ENCODE measurements around the gene CCDC88B. TPM values are rescaled to one million over a fixed set of nuclear protein-coding genes. Genes with fewer than 3 reads are reported as not detected.

The CCDC88B gene
- total and polyA plus RNA-seq, 2 experiments from 2014 or later = 6.8 to 12.1 TPM

DNA sequence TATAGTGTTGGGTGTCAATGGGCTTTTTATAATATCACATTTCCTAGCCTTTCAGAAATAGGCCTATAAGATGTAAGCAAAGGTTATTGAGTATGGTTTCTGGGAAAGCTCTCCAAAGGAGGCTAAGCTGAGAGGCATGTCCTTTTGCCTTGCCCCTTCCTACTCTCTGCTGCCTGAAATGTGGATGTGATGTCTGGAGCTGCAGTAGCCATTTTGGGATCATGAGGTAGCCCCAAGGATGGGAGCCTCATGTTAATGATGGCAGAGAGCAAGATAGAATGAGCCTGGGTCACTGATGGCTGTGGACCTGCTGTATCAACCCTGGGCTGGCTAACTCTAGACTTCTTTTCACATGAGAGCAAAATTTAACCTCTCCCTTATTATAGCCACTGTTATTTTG is 47.9 kb downstream of the CCDC88B start (continued):
- TF ChIP-seq, protein P1, sequence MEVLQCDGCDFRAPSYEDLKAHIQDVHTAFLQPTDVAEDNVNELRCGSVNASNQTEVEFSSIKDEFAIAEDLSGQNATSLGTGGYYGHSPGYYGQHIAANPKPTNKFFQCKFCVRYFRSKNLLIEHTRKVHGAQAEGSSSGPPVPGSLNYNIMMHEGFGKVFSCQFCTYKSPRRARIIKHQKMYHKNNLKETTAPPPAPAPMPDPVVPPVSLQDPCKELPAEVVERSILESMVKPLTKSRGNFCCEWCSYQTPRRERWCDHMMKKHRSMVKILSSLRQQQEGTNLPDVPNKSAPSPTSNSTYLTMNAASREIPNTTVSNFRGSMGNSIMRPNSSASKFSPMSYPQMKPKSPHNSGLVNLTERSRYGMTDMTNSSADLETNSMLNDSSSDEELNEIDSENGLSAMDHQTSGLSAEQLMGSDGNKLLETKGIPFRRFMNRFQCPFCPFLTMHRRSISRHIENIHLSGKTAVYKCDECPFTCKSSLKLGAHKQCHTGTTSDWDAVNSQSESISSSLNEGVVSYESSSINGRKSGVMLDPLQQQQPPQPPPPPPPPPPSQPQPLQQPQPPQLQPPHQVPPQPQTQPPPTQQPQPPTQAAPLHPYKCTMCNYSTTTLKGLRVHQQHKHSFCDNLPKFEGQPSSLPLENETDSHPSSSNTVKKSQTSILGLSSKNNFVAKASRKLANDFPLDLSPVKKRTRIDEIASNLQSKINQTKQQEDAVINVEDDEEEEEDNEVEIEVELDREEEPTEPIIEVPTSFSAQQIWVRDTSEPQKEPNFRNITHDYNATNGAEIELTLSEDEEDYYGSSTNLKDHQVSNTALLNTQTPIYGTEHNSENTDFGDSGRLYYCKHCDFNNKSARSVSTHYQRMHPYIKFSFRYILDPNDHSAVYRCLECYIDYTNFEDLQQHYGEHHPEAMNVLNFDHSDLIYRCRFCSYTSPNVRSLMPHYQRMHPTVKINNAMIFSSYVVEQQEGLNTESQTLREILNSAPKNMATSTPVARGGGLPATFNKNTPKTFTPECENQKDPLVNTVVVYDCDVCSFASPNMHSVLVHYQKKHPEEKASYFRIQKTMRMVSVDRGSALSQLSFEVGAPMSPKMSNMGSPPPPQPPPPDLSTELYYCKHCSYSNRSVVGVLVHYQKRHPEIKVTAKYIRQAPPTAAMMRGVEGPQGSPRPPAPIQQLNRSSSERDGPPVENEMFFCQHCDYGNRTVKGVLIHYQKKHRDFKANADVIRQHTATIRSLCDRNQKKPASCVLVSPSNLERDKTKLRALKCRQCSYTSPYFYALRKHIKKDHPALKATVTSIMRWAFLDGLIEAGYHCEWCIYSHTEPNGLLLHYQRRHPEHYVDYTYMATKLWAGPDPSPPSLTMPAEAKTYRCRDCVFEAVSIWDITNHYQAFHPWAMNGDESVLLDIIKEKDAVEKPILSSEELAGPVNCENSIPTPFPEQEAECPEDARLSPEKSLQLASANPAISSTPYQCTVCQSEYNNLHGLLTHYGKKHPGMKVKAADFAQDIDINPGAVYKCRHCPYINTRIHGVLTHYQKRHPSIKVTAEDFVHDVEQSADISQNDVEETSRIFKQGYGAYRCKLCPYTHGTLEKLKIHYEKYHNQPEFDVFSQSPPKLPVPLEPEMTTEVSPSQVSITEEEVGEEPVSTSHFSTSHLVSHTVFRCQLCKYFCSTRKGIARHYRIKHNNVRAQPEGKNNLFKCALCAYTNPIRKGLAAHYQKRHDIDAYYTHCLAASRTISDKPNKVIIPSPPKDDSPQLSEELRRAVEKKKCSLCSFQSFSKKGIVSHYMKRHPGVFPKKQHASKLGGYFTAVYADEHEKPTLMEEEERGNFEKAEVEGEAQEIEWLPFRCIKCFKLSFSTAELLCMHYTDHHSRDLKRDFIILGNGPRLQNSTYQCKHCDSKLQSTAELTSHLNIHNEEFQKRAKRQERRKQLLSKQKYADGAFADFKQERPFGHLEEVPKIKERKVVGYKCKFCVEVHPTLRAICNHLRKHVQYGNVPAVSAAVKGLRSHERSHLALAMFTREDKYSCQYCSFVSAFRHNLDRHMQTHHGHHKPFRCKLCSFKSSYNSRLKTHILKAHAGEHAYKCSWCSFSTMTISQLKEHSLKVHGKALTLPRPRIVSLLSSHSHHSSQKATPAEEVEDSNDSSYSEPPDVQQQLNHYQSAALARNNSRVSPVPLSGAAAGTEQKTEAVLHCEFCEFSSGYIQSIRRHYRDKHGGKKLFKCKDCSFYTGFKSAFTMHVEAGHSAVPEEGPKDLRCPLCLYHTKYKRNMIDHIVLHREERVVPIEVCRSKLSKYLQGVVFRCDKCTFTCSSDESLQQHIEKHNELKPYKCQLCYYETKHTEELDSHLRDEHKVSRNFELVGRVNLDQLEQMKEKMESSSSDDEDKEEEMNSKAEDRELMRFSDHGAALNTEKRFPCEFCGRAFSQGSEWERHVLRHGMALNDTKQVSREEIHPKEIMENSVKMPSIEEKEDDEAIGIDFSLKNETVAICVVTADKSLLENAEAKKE (CRISPR knock-in tag; IDR thresholded peaks at IDR 0.05) = no peak
- TF ChIP-seq JUNB (IDR thresholded peaks at IDR 0.05; ENCODE audit: unreplicated experiment) (no peak), ZNF114 (CRISPR knock-in tag; IDR thresholded peaks at IDR 0.05) (no peak), EZH2phosphoT487 (IDR thresholded peaks at IDR 0.05; ENCODE audit: unreplicated experiment) (no peak), POLR2AphosphoS5 (IDR thresholded peaks at IDR 0.05; ENCODE audit: low read depth) (no peak), NANOG (IDR thresholded peaks at IDR 0.05; ENCODE audit: borderline replicate concordance) (no peak)
- TF ChIP-seq, protein P2, sequence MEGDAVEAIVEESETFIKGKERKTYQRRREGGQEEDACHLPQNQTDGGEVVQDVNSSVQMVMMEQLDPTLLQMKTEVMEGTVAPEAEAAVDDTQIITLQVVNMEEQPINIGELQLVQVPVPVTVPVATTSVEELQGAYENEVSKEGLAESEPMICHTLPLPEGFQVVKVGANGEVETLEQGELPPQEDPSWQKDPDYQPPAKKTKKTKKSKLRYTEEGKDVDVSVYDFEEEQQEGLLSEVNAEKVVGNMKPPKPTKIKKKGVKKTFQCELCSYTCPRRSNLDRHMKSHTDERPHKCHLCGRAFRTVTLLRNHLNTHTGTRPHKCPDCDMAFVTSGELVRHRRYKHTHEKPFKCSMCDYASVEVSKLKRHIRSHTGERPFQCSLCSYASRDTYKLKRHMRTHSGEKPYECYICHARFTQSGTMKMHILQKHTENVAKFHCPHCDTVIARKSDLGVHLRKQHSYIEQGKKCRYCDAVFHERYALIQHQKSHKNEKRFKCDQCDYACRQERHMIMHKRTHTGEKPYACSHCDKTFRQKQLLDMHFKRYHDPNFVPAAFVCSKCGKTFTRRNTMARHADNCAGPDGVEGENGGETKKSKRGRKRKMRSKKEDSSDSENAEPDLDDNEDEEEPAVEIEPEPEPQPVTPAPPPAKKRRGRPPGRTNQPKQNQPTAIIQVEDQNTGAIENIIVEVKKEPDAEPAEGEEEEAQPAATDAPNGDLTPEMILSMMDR (conservative IDR thresholded peaks at IDR 0.05; ENCODE audit: low read depth in 2 of 2) = no peak
- TF ChIP-seq, protein P3, sequence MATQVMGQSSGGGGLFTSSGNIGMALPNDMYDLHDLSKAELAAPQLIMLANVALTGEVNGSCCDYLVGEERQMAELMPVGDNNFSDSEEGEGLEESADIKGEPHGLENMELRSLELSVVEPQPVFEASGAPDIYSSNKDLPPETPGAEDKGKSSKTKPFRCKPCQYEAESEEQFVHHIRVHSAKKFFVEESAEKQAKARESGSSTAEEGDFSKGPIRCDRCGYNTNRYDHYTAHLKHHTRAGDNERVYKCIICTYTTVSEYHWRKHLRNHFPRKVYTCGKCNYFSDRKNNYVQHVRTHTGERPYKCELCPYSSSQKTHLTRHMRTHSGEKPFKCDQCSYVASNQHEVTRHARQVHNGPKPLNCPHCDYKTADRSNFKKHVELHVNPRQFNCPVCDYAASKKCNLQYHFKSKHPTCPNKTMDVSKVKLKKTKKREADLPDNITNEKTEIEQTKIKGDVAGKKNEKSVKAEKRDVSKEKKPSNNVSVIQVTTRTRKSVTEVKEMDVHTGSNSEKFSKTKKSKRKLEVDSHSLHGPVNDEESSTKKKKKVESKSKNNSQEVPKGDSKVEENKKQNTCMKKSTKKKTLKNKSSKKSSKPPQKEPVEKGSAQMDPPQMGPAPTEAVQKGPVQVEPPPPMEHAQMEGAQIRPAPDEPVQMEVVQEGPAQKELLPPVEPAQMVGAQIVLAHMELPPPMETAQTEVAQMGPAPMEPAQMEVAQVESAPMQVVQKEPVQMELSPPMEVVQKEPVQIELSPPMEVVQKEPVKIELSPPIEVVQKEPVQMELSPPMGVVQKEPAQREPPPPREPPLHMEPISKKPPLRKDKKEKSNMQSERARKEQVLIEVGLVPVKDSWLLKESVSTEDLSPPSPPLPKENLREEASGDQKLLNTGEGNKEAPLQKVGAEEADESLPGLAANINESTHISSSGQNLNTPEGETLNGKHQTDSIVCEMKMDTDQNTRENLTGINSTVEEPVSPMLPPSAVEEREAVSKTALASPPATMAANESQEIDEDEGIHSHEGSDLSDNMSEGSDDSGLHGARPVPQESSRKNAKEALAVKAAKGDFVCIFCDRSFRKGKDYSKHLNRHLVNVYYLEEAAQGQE (IDR thresholded peaks at IDR 0.05; ENCODE audit: unreplicated experiment) = no peak
